SK-N-SH treated with all-trans-retinoic acid at 6 μM for 48 hours (cell line): ENCODE measurements around the gene ACSS3.
A peak's percentile ranks its signal among the peaks of the same experiment; 100 is the strongest.
"Not testable (repeated sequence)": the region's sequence is repeated elsewhere in the genome, so short reads cannot be mapped to it uniquely, and the experiment has no call there.

Experiments used
- ATAC-seq: fragments of 200-7000 bp; cut with Tn5 transposase; 3 replicates; pipeline ENCODE4 v1.9.1; 2020; ENCODE audit warnings: mild to moderate bottlenecking, moderate library complexity
- BACH2 ChIP-seq: fragments of 250-450 bp; sonication (Bioruptor Pico); IDR thresholded peaks from 2 replicates; pipeline ENCODE4 v1.9.0; 2021; ENCODE audit warnings: mild to moderate bottlenecking, borderline replicate concordance
- CSDC2 ChIP-seq: fragments of 250-450 bp; sonication (Bioruptor Pico); IDR thresholded peaks from 2 replicates; pipeline ENCODE4 v1.5.0; 2020; ENCODE audit warnings: mild to moderate bottlenecking, moderate library complexity
- ESRRG ChIP-seq: fragments of 250-450 bp; sonication (Bioruptor Pico); IDR thresholded peaks from 2 replicates; pipeline ENCODE4 v1.6.1; 2021; ENCODE audit warnings: mild to moderate bottlenecking
- ISL1 ChIP-seq: fragments of 250-450 bp; sonication (Bioruptor Pico); IDR thresholded peaks from 2 replicates; pipeline ENCODE4 v2.1.2; 2022; ENCODE audit warnings: mild to moderate bottlenecking, moderate library complexity
- OSR1 ChIP-seq: fragments of 250-450 bp; sonication (Bioruptor Pico); IDR thresholded peaks from 2 replicates; pipeline ENCODE4 v1.8.0; 2022; ENCODE audit warnings: moderate library complexity, mild to moderate bottlenecking, inconsistent platforms
- PPARA ChIP-seq: fragments of 250-450 bp; sonication (Bioruptor Pico); IDR thresholded peaks from 2 replicates; pipeline ENCODE4 v1.5.0; 2020; ENCODE audit warnings: mild to moderate bottlenecking, borderline replicate concordance
- RARB ChIP-seq: fragments of 250-450 bp; sonication (Bioruptor Pico); IDR thresholded peaks from 2 replicates; pipeline ENCODE4 v1.8.0; 2021; ENCODE audit warnings: mild to moderate bottlenecking, moderate library complexity
- SNAI2 ChIP-seq: fragments of 250-450 bp; sonication (Bioruptor Pico); IDR thresholded peaks from 2 replicates; pipeline ENCODE4 v1.5.0; 2020; ENCODE audit warnings: mild to moderate bottlenecking, moderate library complexity
- TCF4 ChIP-seq: fragments of 250-450 bp; sonication (Bioruptor Pico); IDR thresholded peaks from 2 replicates; pipeline ENCODE4 v1.8.0; 2021; ENCODE audit warnings: mild to moderate bottlenecking, moderate library complexity, borderline replicate concordance
- TOX ChIP-seq: fragments of 250-450 bp; sonication (Bioruptor Pico); IDR thresholded peaks from 2 replicates; pipeline ENCODE4 v1.8.0; 2021; ENCODE audit warnings: mild to moderate bottlenecking, moderate library complexity, borderline replicate concordance
- ZC3H10 ChIP-seq: fragments of 250-450 bp; sonication (Bioruptor Pico); IDR thresholded peaks from 2 replicates; pipeline ENCODE4 v1.5.1; 2021; ENCODE audit warnings: mild to moderate bottlenecking, moderate library complexity
- ZFP3 ChIP-seq: fragments of 250-450 bp; sonication (Bioruptor Pico); IDR thresholded peaks from 2 replicates; pipeline ENCODE4 v1.5.0; 2020; ENCODE audit warnings: mild to moderate bottlenecking, moderate library complexity
- ZFP30 ChIP-seq: fragments of 450-650 bp; formaldehyde crosslinking; IDR thresholded peaks from 2 replicates; pipeline ENCODE4 v1.5.0; 2022; ENCODE audit warnings: mild to moderate bottlenecking, moderate library complexity
- ZNF70 ChIP-seq: fragments of 450-650 bp; formaldehyde crosslinking; IDR thresholded peaks from 2 replicates; pipeline ENCODE4 v1.5.0; 2020; ENCODE audit warnings: mild to moderate bottlenecking, moderate library complexity
- ZNF8 ChIP-seq: fragments of 450-650 bp; formaldehyde crosslinking; IDR thresholded peaks from 2 replicates; pipeline ENCODE4 v1.5.0; 2020; ENCODE audit warnings: mild to moderate bottlenecking, moderate library complexity
- TF ChIP-seq, protein P1 (sequence below): fragments of 250-450 bp; sonication (Bioruptor Pico); IDR thresholded peaks from 2 replicates; pipeline ENCODE4 v1.5.0; 2020; ENCODE audit warnings: mild to moderate bottlenecking, moderate library complexity
- TF ChIP-seq, protein P2 (sequence below): fragments of 250-450 bp; sonication (Bioruptor Pico); IDR thresholded peaks from 2 replicates; pipeline ENCODE4 v1.8.0; 2020; ENCODE audit warnings: mild to moderate bottlenecking, moderate library complexity, borderline replicate concordance
- TF ChIP-seq, protein P3 (sequence below): fragments of 250-450 bp; sonication (Bioruptor Pico); IDR thresholded peaks from 2 replicates; pipeline ENCODE4 v1.8.0; 2021; ENCODE audit warnings: low read depth, mild to moderate bottlenecking, moderate library complexity, borderline replicate concordance
- TF ChIP-seq, protein P4 (sequence below): fragments of 250-450 bp; sonication (Bioruptor Pico); IDR thresholded peaks from 2 replicates; pipeline ENCODE4 v1.5.1; 2020; ENCODE audit warnings: low read depth, mild to moderate bottlenecking, moderate library complexity

ACSS3 gene

GRCh38 chr12:81209012-81209411 lies 131.1 kb downstream of the ACSS3 start:
- TF ChIP-seq ESRRG (CRISPR knock-in tag) = no peak
- TF ChIP-seq BACH2 (CRISPR knock-in tag) = no peak
- TF ChIP-seq RARB (CRISPR knock-in tag) = no peak
- no peak for TF ChIP-seq ZNF8 (CRISPR knock-in tag)
- TF ChIP-seq, protein P1, sequence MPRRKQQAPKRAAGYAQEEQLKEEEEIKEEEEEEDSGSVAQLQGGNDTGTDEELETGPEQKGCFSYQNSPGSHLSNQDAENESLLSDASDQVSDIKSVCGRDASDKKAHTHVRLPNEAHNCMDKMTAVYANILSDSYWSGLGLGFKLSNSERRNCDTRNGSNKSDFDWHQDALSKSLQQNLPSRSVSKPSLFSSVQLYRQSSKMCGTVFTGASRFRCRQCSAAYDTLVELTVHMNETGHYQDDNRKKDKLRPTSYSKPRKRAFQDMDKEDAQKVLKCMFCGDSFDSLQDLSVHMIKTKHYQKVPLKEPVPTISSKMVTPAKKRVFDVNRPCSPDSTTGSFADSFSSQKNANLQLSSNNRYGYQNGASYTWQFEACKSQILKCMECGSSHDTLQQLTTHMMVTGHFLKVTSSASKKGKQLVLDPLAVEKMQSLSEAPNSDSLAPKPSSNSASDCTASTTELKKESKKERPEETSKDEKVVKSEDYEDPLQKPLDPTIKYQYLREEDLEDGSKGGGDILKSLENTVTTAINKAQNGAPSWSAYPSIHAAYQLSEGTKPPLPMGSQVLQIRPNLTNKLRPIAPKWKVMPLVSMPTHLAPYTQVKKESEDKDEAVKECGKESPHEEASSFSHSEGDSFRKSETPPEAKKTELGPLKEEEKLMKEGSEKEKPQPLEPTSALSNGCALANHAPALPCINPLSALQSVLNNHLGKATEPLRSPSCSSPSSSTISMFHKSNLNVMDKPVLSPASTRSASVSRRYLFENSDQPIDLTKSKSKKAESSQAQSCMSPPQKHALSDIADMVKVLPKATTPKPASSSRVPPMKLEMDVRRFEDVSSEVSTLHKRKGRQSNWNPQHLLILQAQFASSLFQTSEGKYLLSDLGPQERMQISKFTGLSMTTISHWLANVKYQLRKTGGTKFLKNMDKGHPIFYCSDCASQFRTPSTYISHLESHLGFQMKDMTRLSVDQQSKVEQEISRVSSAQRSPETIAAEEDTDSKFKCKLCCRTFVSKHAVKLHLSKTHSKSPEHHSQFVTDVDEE = no peak
- TF ChIP-seq, protein P2, sequence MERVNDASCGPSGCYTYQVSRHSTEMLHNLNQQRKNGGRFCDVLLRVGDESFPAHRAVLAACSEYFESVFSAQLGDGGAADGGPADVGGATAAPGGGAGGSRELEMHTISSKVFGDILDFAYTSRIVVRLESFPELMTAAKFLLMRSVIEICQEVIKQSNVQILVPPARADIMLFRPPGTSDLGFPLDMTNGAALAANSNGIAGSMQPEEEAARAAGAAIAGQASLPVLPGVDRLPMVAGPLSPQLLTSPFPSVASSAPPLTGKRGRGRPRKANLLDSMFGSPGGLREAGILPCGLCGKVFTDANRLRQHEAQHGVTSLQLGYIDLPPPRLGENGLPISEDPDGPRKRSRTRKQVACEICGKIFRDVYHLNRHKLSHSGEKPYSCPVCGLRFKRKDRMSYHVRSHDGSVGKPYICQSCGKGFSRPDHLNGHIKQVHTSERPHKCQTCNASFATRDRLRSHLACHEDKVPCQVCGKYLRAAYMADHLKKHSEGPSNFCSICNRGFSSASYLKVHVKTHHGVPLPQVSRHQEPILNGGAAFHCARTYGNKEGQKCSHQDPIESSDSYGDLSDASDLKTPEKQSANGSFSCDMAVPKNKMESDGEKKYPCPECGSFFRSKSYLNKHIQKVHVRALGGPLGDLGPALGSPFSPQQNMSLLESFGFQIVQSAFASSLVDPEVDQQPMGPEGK (CRISPR knock-in tag) = no peak
- TF ChIP-seq ZNF70 (CRISPR knock-in tag) = no peak
- no peak for TF ChIP-seq OSR1 (CRISPR knock-in tag)
- TF ChIP-seq SNAI2 (CRISPR knock-in tag) = no peak
- no peak for TF ChIP-seq ZFP3
- TF ChIP-seq PPARA (CRISPR knock-in tag) = no peak
- TF ChIP-seq ZC3H10 = no peak
- no peak for TF ChIP-seq ZFP30 (CRISPR knock-in tag)
- no peak for TF ChIP-seq TOX
- TF ChIP-seq, protein P3, sequence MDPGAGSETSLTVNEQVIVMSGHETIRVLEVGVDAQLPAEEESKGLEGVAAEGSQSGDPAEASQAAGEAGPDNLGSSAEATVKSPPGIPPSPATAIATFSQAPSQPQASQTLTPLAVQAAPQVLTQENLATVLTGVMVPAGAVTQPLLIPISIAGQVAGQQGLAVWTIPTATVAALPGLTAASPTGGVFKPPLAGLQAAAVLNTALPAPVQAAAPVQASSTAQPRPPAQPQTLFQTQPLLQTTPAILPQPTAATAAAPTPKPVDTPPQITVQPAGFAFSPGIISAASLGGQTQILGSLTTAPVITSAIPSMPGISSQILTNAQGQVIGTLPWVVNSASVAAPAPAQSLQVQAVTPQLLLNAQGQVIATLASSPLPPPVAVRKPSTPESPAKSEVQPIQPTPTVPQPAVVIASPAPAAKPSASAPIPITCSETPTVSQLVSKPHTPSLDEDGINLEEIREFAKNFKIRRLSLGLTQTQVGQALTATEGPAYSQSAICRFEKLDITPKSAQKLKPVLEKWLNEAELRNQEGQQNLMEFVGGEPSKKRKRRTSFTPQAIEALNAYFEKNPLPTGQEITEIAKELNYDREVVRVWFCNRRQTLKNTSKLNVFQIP (CRISPR knock-in tag) = no peak
- ATAC-seq = no peak

- TF ChIP-seq ZNF8 (CRISPR knock-in tag) = peak; percentile 32; the same call in 1 of the 2 replicates
- peak; percentile 99 for TF ChIP-seq CSDC2 (CRISPR knock-in tag)
- TF ChIP-seq ISL1 (CRISPR knock-in tag) = peak; percentile 64
- peak; percentile 97 for TF ChIP-seq SNAI2 (CRISPR knock-in tag)
- TF ChIP-seq ZFP3 = peak; percentile 88
- TF ChIP-seq TCF4 (CRISPR knock-in tag) = peak; percentile 26; the same call in 1 of the 2 replicates
- TF ChIP-seq, protein P1 = 0 out of 2 replicates have a peak, but pooled peaks have one; percentile 23
- not testable (repeated sequence) for ATAC-seq
Measured at GRCh38 chr12:81209772-81210225, 131.9 kb downstream of the ACSS3 start.

GRCh38 chr12:81211306-81211705 lies 133.4 kb downstream of the ACSS3 start:
- ATAC-seq = no peak
- TF ChIP-seq ZNF8 (CRISPR knock-in tag) (no peak), BACH2 (CRISPR knock-in tag) (no peak), TCF4 (CRISPR knock-in tag) (no peak), ZC3H10 (no peak), OSR1 (CRISPR knock-in tag) (no peak), ESRRG (CRISPR knock-in tag) (no peak), TOX (no peak), ZFP3 (no peak), ZFP30 (CRISPR knock-in tag) (no peak), SNAI2 (CRISPR knock-in tag) (no peak)
- TF ChIP-seq, protein P2 (CRISPR knock-in tag) = no peak
- TF ChIP-seq, protein P1 = no peak
- TF ChIP-seq, protein P4, sequence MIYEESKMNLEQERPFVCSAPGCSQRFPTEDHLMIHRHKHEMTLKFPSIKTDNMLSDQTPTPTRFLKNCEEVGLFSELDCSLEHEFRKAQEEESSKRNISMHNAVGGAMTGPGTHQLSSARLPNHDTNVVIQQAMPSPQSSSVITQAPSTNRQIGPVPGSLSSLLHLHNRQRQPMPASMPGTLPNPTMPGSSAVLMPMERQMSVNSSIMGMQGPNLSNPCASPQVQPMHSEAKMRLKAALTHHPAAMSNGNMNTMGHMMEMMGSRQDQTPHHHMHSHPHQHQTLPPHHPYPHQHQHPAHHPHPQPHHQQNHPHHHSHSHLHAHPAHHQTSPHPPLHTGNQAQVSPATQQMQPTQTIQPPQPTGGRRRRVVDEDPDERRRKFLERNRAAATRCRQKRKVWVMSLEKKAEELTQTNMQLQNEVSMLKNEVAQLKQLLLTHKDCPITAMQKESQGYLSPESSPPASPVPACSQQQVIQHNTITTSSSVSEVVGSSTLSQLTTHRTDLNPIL (CRISPR knock-in tag) = no peak
